GM10266 (cell line): ENCODE measurements around the gene TBX3.

Source experiments
- DNase-seq: peaks from one replicate; pipeline ENCODE4 v3.0.0; 2012; ENCODE audit errors: extremely low spot score
- CTCF ChIP-seq: IDR thresholded peaks from 2 replicates; pipeline ENCODE4 v1.5.1; 2012; ENCODE audit warnings: mild to moderate bottlenecking, low read depth; ENCODE audit not compliant: control insufficient read depth, insufficient read depth; ENCODE audit errors: missing control alignments

The TBX3 gene

GRCh38 chr12:114657597-114657920 is 26.4 kb downstream of the TBX3 start:
- DNase-seq = no peak
- TF ChIP-seq CTCF = no peak

GRCh38 chr12:114656906-114657596 is 26.9 kb downstream of the TBX3 start:
- no peak for TF ChIP-seq CTCF
- no peak for DNase-seq

GRCh38 chr12:114655934-114656749 is 27.8 kb downstream of the TBX3 start:
- TF ChIP-seq CTCF = no peak
- DNase-seq = no peak

GRCh38 chr12:114649585-114649984 is 34.4 kb downstream of the TBX3 start:
- TF ChIP-seq CTCF = no peak
- no peak for DNase-seq

GRCh38 chr12:114648711-114649110 is 35.3 kb downstream of the TBX3 start:
- DNase-seq = no peak
- no peak for TF ChIP-seq CTCF

GRCh38 chr12:114638790-114639435 is 45.1 kb downstream of the TBX3 start:
- no peak for DNase-seq
- no peak for TF ChIP-seq CTCF

- TF ChIP-seq CTCF = no peak
- no peak for DNase-seq
These were observed 47.1 kb downstream of the TBX3 start for GRCh38 chr12:114636723-114637480.
